DMS79 (cell line): ENCODE results near the gene GNG12.

ENCODE experiments used
- DNase-seq: peaks from one replicate; lab custom pipeline; 2025; lab: John Stamatoyannopoulos, UW

GNG12 gene

DNA sequence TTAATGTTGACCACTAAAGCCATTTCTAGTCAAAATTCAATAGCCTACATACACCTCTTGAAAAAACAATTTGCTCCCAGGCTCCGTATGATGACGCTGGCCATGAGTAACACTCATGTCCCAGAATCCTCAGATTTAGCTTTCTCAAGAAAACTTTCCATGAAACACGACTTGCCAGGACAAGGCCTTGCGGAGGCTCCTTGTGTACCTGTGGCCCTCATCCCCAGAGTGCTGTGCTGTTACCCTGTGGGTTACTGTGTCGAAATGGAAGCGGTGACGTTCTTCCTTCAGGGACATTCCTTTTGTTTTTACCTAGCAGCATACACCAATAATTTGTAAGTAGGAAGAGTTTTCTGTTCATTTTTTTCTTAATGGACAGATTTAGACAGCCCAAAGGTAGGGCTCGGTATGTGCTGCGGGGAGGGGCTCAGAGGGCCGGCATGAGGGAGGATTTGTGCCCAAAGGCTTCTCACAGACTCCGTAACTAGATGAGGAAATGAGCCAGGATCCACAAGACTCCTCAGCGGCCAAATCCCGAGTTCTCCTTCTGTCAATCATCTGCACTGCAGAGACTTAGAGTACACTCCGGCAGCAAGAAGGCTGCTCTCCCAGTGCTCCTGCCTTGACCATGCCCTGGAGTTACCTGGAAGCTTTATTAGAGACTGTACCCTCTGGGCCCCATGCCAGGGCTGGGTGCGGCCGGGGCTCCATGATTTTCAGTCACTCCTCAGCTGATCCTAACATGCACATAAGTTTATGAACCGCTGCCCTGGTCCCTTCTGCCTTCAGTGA lies 17.8 kb downstream of the GNG12 start:
- no peak for DNase-seq

DNA sequence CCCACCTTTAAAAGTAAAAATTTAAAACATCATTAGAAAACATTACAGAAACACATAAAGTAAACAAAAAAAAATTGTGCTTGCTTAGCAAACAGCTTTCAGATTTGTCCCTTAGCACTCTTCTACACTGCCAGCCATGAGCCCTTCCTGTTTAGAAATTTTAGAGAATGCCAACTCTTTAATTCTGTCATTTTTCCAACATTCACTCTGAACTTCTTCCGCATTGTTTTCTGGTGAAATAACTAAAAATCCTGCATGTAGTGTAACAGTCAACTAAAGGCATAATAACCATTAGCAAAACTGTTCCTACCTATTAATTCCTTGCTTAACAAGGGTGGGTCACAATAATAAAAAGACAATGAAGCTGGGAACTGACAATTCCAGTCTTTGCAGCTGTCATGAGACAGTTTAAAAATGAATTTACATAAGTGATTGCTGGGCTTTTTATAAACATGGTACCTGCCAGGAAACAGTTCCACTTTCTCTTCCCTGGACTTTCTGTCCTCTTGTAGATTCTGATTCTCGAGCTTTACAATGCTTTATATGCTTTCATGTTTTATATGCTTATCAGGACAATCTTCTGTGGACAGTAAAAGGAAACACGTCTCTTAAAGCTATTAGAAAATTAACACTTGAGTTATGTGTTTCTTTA lies 19.0 kb downstream of the GNG12 start:
- DNase-seq = no peak

DNA sequence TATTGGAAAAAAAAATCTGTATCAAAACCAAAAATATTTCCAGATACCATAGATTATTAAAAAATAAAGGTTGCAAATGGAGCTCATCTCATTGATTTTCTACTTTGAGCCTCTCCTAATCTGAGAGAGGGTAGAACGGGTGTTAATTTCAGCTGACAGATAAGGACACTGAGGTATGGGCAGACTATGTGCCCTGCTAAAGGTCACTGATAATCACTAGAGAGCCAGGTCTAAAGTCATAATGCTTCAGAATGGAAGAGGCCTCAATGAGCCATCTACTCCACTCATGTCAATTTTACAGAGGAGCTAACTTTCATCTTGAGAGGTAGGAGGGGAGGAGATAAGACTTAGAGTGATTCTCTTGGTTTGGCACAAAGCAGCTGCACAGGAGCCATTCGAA lies 21.0 kb downstream of the GNG12 start:
- DNase-seq = no peak

DNA sequence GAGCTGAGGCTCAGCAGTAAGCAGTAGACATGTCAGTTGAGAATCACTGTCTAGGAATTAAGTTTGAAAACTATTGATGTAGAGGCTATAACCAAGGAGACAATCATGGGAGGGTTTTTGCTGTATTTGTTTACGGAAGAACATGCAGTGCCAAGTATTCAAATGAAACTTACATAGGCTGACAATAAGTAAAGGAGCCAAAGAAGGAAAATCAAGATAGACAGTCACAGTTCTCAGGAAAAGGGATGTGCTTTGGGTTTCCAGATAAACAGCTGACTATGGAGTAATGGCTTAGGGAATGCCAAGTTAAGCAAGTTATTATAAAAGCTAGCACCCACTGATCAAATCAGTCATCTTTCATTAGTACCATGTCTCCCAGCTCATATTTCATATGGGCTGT lies 21.5 kb downstream of the GNG12 start:
- no peak for DNase-seq

DNA sequence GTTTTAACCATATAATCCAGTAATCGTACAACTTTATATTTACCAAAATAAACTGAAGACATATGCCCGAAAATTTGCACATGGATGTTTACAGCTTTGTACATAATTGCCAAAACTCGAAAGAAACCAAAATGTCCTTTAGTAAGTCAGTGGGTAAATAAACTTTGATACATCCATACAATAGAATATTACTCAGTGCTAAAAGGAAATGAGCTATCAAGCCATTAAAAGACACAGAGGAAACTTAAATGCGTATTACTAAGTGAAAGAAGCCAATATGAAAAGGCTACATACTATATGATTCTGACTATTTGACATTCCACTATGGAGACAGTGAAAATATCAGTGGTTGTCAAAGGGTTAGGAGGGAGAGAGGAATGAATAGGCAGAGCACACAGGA lies 23.4 kb downstream of the GNG12 start:
- no peak for DNase-seq

- no peak for DNase-seq
These were observed 26.0 kb downstream of the GNG12 start for GRCh38 chr1:67807282-67807681.

- DNase-seq = no peak
These were observed 28.6 kb downstream of the GNG12 start for GRCh38 chr1:67804710-67805109.

DNA sequence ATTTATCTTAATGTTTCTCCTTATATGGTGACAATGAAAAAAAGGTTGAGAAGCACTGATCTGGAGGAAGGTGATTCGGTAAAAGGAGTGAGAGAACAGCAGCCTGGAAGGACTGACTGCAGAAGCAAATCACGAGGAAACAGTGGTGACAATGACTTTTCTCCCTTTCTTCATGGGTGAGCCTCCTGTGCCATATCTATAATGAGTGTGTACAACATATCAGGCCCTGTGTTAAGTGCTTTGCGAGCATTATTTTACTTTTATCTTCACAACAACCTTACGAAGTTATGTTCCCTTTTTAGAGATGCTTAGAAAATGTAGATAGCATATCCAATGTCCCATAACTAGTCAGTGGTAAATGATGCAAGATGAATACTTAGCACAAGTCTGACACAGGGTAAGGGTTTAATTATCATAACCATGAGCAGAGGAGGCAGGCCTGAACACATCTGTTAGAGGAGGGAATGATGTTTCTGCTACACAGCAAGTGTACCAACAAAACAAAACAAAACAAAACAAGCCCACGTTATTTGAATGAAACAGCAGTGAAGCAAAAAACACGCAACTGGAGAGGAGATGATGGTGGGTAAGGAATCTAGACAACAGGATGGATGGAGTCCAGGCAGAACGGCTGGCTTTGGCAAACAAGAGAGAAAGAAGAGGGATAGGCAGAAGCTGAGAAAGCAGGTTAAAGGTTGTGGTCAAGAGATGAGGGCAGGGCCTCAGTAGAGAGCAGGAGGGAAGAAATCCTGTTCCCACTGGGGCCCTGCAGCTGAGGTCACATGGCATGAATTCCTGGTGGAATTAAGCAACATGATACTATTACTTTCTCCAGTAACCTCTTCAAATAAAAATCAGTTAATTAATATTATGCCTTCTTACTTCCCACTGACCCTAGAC lies 29.6 kb downstream of the GNG12 start:
- no peak for DNase-seq

GRCh38 chr1:67802565-67802964 lies 30.7 kb downstream of the GNG12 start:
- DNase-seq = no peak

GRCh38 chr1:67801903-67802302 lies 31.4 kb downstream of the GNG12 start:
- DNase-seq = no peak

GRCh38 chr1:67795179-67795912 lies 37.9 kb downstream of the GNG12 start:
- DNase-seq = no peak

- DNase-seq = no peak
These were observed 39.7 kb downstream of the GNG12 start for GRCh38 chr1:67793562-67793961.

- DNase-seq = no peak
These were observed 40.4 kb downstream of the GNG12 start for GRCh38 chr1:67792741-67793458.

- DNase-seq = no peak
These were observed 41.2 kb downstream of the GNG12 start for GRCh38 chr1:67792103-67792502.

DNA sequence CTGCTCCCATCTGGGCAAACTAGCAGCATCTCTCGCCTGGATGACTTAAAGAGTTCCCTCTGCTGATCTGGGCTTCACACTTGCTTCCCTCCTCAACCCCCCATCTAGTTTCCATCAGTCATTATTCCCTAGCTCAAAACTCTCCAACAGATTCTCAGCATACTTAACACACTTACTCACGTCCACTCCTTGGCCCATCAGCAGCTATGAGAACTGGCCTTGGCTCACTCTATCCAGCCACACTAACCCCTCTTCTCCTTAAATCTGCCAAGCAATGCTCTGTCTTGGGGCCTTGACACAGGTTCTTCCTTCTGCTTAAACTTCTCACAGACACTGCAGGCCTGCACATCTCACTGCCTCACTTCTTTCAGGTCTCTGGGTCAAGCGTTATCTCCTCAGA lies 41.6 kb downstream of the GNG12 start:
- DNase-seq = no peak

DNA sequence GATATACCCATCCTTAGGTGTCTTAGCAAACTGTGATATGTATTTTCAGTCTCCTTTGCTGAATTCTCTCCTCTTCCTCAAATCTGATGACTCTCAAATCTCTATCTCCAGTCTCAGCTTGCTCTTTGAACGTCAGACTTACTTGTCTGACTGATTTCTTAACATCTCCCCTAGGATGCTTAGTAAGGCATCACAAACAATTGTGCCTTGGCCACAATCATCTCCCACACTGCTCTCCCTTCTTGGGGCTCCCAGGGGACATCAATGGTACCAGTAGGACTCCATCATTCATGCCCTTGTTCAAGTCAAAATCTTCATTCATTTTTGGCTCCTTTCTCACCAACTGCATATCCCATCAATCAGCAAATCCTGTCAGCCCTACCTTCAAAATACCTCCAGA lies 42.0 kb downstream of the GNG12 start:
- no peak for DNase-seq

GRCh38 chr1:67790201-67790692 lies 43.0 kb downstream of the GNG12 start:
- DNase-seq = no peak

DNA sequence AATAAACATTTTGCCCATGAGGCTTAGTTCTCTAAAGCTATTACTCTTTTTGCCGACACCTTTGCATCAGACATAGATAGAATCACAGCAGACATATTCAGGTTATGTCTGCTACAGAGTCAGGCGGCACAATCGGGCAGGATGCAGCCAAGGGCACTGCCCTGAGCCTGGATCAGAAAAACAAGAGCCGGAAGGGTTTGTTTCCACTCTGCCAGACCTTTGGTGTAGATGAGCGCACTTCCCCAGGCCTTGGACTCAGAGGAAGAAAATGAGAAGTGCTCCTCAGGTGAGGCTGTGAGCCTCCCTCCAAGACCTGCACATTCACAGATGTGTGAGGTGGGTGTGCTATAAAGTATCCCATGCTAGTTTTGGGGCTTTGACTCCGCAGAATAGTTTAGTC lies 43.7 kb downstream of the GNG12 start:
- DNase-seq = no peak

- no peak for DNase-seq
These were observed 44.4 kb downstream of the GNG12 start for GRCh38 chr1:67788904-67789303.

- no peak for DNase-seq
These were observed 45.0 kb downstream of the GNG12 start for GRCh38 chr1:67788238-67788790.

- no peak for DNase-seq
These were observed 45.5 kb downstream of the GNG12 start for GRCh38 chr1:67787746-67788145.
